ENCODE data around the gene NDUFA8.

DNA sequence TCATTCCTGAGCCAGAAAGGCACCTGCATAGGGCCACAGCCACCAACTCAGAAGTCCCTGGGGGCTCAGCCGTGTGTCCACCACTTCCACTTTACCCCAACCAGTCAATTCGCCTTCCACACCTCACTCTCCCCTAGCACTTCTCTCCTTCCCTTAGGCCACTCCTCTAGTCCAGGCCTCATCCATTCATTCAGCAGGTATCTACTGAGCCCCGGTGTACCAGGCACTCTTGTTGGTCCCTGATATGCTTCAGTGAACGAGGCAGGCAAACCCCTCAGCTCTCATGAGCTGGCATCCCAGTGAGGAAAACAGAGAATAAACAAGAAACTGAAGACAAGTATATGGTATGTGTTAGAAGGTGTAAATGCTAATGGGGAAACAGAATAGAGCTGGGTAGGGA, 28.7 kb downstream of the NDUFA8 start:
- TF ChIP-seq CTCF (conservative IDR thresholded peaks at IDR 0.05; ENCODE audit: low read depth, low read length) (no peak), RAD21 (IDR thresholded peaks at IDR 0.05; ENCODE audit: low read length) (no peak), POLR2A (IDR thresholded peaks at IDR 0.05; ENCODE audit: low read depth, low read length) (no peak), NFE2L2 (IDR thresholded peaks at IDR 0.05; ENCODE audit: low read depth, low read length) (no peak)

Data from IMR-90 (cell line).